ENCODE data around the gene IL31. TPM values are rescaled to one million over a fixed set of nuclear protein-coding genes. Genes with fewer than 3 reads are reported as not detected.

IL31 gene
- total and polyA plus RNA-seq, 2 of the 4 experiments (the other 2 are of a cell fraction) = not detected

GRCh38 chr12:122142857-122143256 lies 31.2 kb downstream of the IL31 start:
- no TSS peak for BruUV-seq (replicated peaks)
- DNase-seq = no peak

More at GRCh38 chr12:122142857-122143256, 31.2 kb downstream of the IL31 start:
- Histone ChIP-seq H4K91ac (ENCODE audit: insufficient read depth, low read depth, low read length) (no peak overlapping the region), H3K23ac (ENCODE audit: low read depth, low read length) (no peak overlapping the region), H2AK5ac (ENCODE audit: low read depth, low read length) (no peak overlapping the region), H3K9ac (ENCODE audit: low read depth, low read length) (no peak overlapping the region), H2BK120ac (ENCODE audit: low read depth, low read length) (no peak overlapping the region), H2AK9ac (replicated peaks; ENCODE audit: low read depth, low read length, poor library complexity) (no peak overlapping the region), H3K9me3 (ENCODE audit: control insufficient read depth, insufficient read depth, low read length) (no peaks in the 10 kb centered on the region), H3K36me3 (ENCODE audit: control insufficient read depth, insufficient read depth, low read length) (peaks cover 52% of the 10 kb centered on the region), H3K18ac (ENCODE audit: low read depth, low read length) (no peak overlapping the region), H3K79me1 (ENCODE audit: low read depth in 1 of 2, low read length in 2 of 2) (no peaks in the 10 kb centered on the region), H3K27ac (ENCODE audit: insufficient read depth, low read length) (no peak overlapping the region), H3K4me1 (ENCODE audit: control insufficient read depth, insufficient read depth, low read length) (no peaks in the 10 kb centered on the region), H4K8ac (ENCODE audit: low read depth in 2 of 2, low read length in 2 of 2) (no peak overlapping the region), H2BK20ac (ENCODE audit: low read depth, low read length) (no peak overlapping the region), H3K9me1 (ENCODE audit: insufficient read depth, low read length) (peaks cover 6% of the 10 kb centered on the region; the same call in 1 of the 2 replicates), H2BK15ac (ENCODE audit: low read depth, low read length) (no peak overlapping the region), H3K14ac (replicated peaks; ENCODE audit: low read depth, low read length) (no peak overlapping the region), H3K4me3 (ENCODE audit: insufficient read depth, low read depth, low read length) (no peak overlapping the region), H3K4me2 (ENCODE audit: low read depth, low read length) (no peak overlapping the region), H3K4ac (ENCODE audit: low read depth, low read length) (no peak overlapping the region), H2AFZ (replicated peaks; ENCODE audit: low read length, poor library complexity) (no peak overlapping the region), H4K20me1 (ENCODE audit: insufficient read depth, low read length) (no peaks in the 10 kb centered on the region), H3K56ac (ENCODE audit: extremely low read depth, insufficient read depth, low read length) (no peak overlapping the region), H2BK5ac (ENCODE audit: low read depth, low read length, poor library complexity, severe bottlenecking) (no peak overlapping the region), H4K5ac (ENCODE audit: low read depth, low read length) (no peak overlapping the region), H3K27me3 (ENCODE audit: control insufficient read depth, insufficient read depth, low read length) (no peaks in the 10 kb centered on the region)
- POLR2A ChIA-PET (ENCODE audit: unreplicated experiment) = no interaction called here
- TF ChIP-seq MAFK (IDR thresholded peaks at IDR 0.05; ENCODE audit: low read depth, low read length) (no peak), RFX5 (IDR thresholded peaks at IDR 0.05; ENCODE audit: low read depth, low read length) (no peak), FOS (IDR thresholded peaks at IDR 0.05; ENCODE audit: low read depth, low read length) (no peak), MXI1 (IDR thresholded peaks at IDR 0.05; ENCODE audit: borderline replicate concordance, low read depth, low read length) (no peak), CHD1 (IDR thresholded peaks at IDR 0.05; ENCODE audit: low read depth, low read length) (no peak), MAZ (IDR thresholded peaks at IDR 0.05; ENCODE audit: borderline replicate concordance, low read depth, low read length) (no peak), NFE2L2 (IDR thresholded peaks at IDR 0.05; ENCODE audit: low read depth, low read length) (no peak), BHLHE40 (IDR thresholded peaks at IDR 0.05; ENCODE audit: low read depth, low read length) (no peak), POLR2A (IDR thresholded peaks at IDR 0.05; ENCODE audit: low read depth, low read length) (no peak), USF2 (IDR thresholded peaks at IDR 0.05; ENCODE audit: low read depth, low read length) (no peak), RAD21 (IDR thresholded peaks at IDR 0.05; ENCODE audit: low read length) (no peak), SMC3 (IDR thresholded peaks at IDR 0.05; ENCODE audit: low read depth, low read length) (no peak), CEBPB (IDR thresholded peaks at IDR 0.05; ENCODE audit: low read depth, low read length) (no peak), RCOR1 (IDR thresholded peaks at IDR 0.05; ENCODE audit: insufficient replicate concordance, low read length) (no peak)
- TF ChIP-seq, protein P1, sequence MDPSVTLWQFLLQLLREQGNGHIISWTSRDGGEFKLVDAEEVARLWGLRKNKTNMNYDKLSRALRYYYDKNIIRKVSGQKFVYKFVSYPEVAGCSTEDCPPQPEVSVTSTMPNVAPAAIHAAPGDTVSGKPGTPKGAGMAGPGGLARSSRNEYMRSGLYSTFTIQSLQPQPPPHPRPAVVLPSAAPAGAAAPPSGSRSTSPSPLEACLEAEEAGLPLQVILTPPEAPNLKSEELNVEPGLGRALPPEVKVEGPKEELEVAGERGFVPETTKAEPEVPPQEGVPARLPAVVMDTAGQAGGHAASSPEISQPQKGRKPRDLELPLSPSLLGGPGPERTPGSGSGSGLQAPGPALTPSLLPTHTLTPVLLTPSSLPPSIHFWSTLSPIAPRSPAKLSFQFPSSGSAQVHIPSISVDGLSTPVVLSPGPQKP (IDR thresholded peaks at IDR 0.05; ENCODE audit: borderline replicate concordance, low read depth, low read length) = no peak
- TF ChIP-seq, protein P2, sequence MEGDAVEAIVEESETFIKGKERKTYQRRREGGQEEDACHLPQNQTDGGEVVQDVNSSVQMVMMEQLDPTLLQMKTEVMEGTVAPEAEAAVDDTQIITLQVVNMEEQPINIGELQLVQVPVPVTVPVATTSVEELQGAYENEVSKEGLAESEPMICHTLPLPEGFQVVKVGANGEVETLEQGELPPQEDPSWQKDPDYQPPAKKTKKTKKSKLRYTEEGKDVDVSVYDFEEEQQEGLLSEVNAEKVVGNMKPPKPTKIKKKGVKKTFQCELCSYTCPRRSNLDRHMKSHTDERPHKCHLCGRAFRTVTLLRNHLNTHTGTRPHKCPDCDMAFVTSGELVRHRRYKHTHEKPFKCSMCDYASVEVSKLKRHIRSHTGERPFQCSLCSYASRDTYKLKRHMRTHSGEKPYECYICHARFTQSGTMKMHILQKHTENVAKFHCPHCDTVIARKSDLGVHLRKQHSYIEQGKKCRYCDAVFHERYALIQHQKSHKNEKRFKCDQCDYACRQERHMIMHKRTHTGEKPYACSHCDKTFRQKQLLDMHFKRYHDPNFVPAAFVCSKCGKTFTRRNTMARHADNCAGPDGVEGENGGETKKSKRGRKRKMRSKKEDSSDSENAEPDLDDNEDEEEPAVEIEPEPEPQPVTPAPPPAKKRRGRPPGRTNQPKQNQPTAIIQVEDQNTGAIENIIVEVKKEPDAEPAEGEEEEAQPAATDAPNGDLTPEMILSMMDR (conservative IDR thresholded peaks at IDR 0.05; ENCODE audit: low read depth, low read length) = no peak
- CTCF ChIA-PET = no interaction called here
- intact Hi-C loops (cut with micrococcal nuclease) = no loop called here
- 71% methylated on average over 1 of the region's 6 CpGs; no CpG with 5 or more reads in 1 of the 2 experiments for WGBS, 2 experiments (ENCODE audit: extremely low coverage in 2 of 2, insufficient read length in 1 of 2)
- in situ Hi-C loops (cut with MboI; ENCODE audit: low sequenced_read_pairs) = no loop called here
- dilution Hi-C loops (cut with HindIII; ENCODE audit: low sequenced_read_pairs, unreplicated experiment) = no loop called here
- ATAC-seq (ENCODE audit: low read depth) = no peak; the same call in 1 of the 2 replicates

Data from IMR-90 (cell line).